ENCODE data around the gene PHOSPHO1. TPM values are rescaled to one million over a fixed set of nuclear protein-coding genes. Genes with fewer than 3 reads are reported as not detected.

Gene PHOSPHO1
- total RNA-seq, 1 experiment from 2014 or later = 0.54 TPM

GRCh38 chr17:49260011-49260816, 29.6 kb upstream of the PHOSPHO1 start:
- peak overlapping the region; percentile 50 to 76 for H3K4me3 ChIP-seq (ENCODE audit: low read depth in 2 of 2, low read length in 2 of 2)
- no TSS peak for BruUV-seq (replicated peaks)
- DNase-seq (ENCODE audit: low read depth, low spot score) (peak; percentile 42), ATAC-seq (peak; percentile 91)
- no peaks in the 10 kb centered on the region for H3K9me3 ChIP-seq (ENCODE audit: control insufficient read depth, insufficient read depth, low read depth, low read length)
- TF ChIP-seq, protein P1, sequence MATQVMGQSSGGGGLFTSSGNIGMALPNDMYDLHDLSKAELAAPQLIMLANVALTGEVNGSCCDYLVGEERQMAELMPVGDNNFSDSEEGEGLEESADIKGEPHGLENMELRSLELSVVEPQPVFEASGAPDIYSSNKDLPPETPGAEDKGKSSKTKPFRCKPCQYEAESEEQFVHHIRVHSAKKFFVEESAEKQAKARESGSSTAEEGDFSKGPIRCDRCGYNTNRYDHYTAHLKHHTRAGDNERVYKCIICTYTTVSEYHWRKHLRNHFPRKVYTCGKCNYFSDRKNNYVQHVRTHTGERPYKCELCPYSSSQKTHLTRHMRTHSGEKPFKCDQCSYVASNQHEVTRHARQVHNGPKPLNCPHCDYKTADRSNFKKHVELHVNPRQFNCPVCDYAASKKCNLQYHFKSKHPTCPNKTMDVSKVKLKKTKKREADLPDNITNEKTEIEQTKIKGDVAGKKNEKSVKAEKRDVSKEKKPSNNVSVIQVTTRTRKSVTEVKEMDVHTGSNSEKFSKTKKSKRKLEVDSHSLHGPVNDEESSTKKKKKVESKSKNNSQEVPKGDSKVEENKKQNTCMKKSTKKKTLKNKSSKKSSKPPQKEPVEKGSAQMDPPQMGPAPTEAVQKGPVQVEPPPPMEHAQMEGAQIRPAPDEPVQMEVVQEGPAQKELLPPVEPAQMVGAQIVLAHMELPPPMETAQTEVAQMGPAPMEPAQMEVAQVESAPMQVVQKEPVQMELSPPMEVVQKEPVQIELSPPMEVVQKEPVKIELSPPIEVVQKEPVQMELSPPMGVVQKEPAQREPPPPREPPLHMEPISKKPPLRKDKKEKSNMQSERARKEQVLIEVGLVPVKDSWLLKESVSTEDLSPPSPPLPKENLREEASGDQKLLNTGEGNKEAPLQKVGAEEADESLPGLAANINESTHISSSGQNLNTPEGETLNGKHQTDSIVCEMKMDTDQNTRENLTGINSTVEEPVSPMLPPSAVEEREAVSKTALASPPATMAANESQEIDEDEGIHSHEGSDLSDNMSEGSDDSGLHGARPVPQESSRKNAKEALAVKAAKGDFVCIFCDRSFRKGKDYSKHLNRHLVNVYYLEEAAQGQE (IDR thresholded peaks at IDR 0.05; ENCODE audit: insufficient read depth in 1 of 2, low read depth in 2 of 2, low read length in 1 of 2) = no peak
- TF ChIP-seq TCF7L2 (IDR thresholded peaks at IDR 0.05; ENCODE audit: low read depth, low read length) = peak; percentile 64
- no peaks in the 10 kb centered on the region for H3K36me3 ChIP-seq (ENCODE audit: control insufficient read depth, insufficient read depth, low read length)
- intact Hi-C loops (cut with micrococcal nuclease; ENCODE audit: unreplicated experiment) (no loop called here), in situ Hi-C loops (cut with HindIII; ENCODE audit: low pct_unique_long_range_greater_than_20kb, low sequenced_read_pairs) (no loop called here)
- H3K27ac ChIP-seq (ENCODE audit: low read length) = peak overlapping the region; percentile 29
- ChIA-PET POLR2A (interaction anchor here (1.4 kb wide), 1 partner anchor 20 kb away, joined by 6 read pairs; no protein-coding TSS in a partner anchor), CTCF (interaction anchor here (0.5 to 0.9 kb wide), 6 partner anchors 30 to 229 kb away, joined by 3 to 5 read pairs (median 3); partner anchors contain the start of gene PHOSPHO1)
- no peaks in the 10 kb centered on the region for H3K4me1 ChIP-seq (ENCODE audit: control insufficient read depth, insufficient read depth, low read length)
- H3K27me3 ChIP-seq (ENCODE audit: control insufficient read depth, insufficient read depth, low read length) = no peaks in the 10 kb centered on the region

- peak overlapping the region; percentile 23; the same call in 1 of the 2 replicates for H3K27ac ChIP-seq (ENCODE audit: low read length)
- H3K9me3 ChIP-seq (ENCODE audit: control insufficient read depth, insufficient read depth, low read depth, low read length) = no peaks in the 10 kb centered on the region
- ChIA-PET CTCF (interaction anchor here (0.6 to 0.9 kb wide), 3 partner anchors 34 to 1051 kb away, joined by 3 to 9 read pairs (median 7); no protein-coding TSS in a partner anchor), POLR2A (no interaction called here)
- no peak for DNase-seq (ENCODE audit: low read depth, low spot score)
- no peak for TF ChIP-seq TCF7L2 (IDR thresholded peaks at IDR 0.05; ENCODE audit: low read depth, low read length)
- TF ChIP-seq SIN3A (IDR thresholded peaks at IDR 0.05; ENCODE audit: borderline replicate concordance, insufficient read depth, low read depth, low read length) = no peak
- TF ChIP-seq POLR2AphosphoS5 (IDR thresholded peaks at IDR 0.05; ENCODE audit: low read depth, low read length) = no peak
- TF ChIP-seq, protein P2, sequence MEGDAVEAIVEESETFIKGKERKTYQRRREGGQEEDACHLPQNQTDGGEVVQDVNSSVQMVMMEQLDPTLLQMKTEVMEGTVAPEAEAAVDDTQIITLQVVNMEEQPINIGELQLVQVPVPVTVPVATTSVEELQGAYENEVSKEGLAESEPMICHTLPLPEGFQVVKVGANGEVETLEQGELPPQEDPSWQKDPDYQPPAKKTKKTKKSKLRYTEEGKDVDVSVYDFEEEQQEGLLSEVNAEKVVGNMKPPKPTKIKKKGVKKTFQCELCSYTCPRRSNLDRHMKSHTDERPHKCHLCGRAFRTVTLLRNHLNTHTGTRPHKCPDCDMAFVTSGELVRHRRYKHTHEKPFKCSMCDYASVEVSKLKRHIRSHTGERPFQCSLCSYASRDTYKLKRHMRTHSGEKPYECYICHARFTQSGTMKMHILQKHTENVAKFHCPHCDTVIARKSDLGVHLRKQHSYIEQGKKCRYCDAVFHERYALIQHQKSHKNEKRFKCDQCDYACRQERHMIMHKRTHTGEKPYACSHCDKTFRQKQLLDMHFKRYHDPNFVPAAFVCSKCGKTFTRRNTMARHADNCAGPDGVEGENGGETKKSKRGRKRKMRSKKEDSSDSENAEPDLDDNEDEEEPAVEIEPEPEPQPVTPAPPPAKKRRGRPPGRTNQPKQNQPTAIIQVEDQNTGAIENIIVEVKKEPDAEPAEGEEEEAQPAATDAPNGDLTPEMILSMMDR (IDR thresholded peaks at IDR 0.05) = no peak
- TF ChIP-seq, protein P1 (IDR thresholded peaks at IDR 0.05; ENCODE audit: insufficient read depth in 1 of 2, low read depth in 2 of 2, low read length in 1 of 2) = no peak
- intact Hi-C loops (cut with micrococcal nuclease; ENCODE audit: unreplicated experiment) = no loop called here
- H3K4me3 ChIP-seq (ENCODE audit: low read depth in 2 of 2, low read length in 2 of 2) = peak overlapping the region; percentile 50 to 76
- no TSS peak for BruUV-seq (replicated peaks)
- H3K27me3 ChIP-seq (ENCODE audit: control insufficient read depth, insufficient read depth, low read length) = no peaks in the 10 kb centered on the region
- H3K4me1 ChIP-seq (ENCODE audit: control insufficient read depth, insufficient read depth, low read length) = no peaks in the 10 kb centered on the region
- H3K36me3 ChIP-seq (ENCODE audit: control insufficient read depth, insufficient read depth, low read length) = no peaks in the 10 kb centered on the region
- ATAC-seq = no peak
- in situ Hi-C loops (cut with HindIII; ENCODE audit: low pct_unique_long_range_greater_than_20kb, low sequenced_read_pairs) = no loop called here
Observed at GRCh38 chr17:49259663-49260010, 29.1 kb upstream of the PHOSPHO1 start.

Measured in Panc1 (cell line).